Measurements from ENCODE around the gene STAP2.

Gene STAP2

GRCh38 chr19:4363571-4364304, 25.1 kb upstream of the STAP2 start:
- Histone ChIP-seq H3K27me3 (ENCODE audit: insufficient read depth, low read length) (no peaks in the 10 kb centered on the region), H3K9ac (ENCODE audit: low read length) (no peak overlapping the region; the same call in 1 of the 2 replicates), H3F3A (ENCODE audit: insufficient read depth, low read length) (no peaks in the 10 kb centered on the region), H3K4me3 (ENCODE audit: low read depth, low read length, poor library complexity, severe bottlenecking) (no peak overlapping the region), H3K27ac (ENCODE audit: low read depth, low read length, poor library complexity, severe bottlenecking) (peak overlapping the region; percentile 31), H3K9me2 (ENCODE audit: low read depth, low read length) (no peaks in the 10 kb centered on the region), H2AFZ (ENCODE audit: low read length) (no peak overlapping the region), H4K20me1 (ENCODE audit: insufficient read depth, low read length) (no peaks in the 10 kb centered on the region), H3K79me2 (ENCODE audit: insufficient read depth, low read length) (no peaks in the 10 kb centered on the region), H3K4me2 (ENCODE audit: low read length) (no peak overlapping the region), H3K9me3 (ENCODE audit: low read length) (no peaks in the 10 kb centered on the region), H3K4me1 (ENCODE audit: insufficient read depth, low read length, severe bottlenecking) (peaks cover under 1% of the 10 kb centered on the region), H3K36me3 (ENCODE audit: insufficient read depth, low read length) (peaks cover 52% of the 10 kb centered on the region; the same call in 1 of the 2 replicates)
- TF ChIP-seq EZH2 (IDR thresholded peaks at IDR 0.05; ENCODE audit: borderline replicate concordance, low read length): no peak
- no peak for TF ChIP-seq CTCF (IDR thresholded peaks at IDR 0.05; ENCODE audit: low read length)

GRCh38 chr19:4362831-4363545, 24.4 kb upstream of the STAP2 start:
- no peak overlapping the region for H2AFZ ChIP-seq (ENCODE audit: low read length)
- TF ChIP-seq EZH2 (IDR thresholded peaks at IDR 0.05; ENCODE audit: borderline replicate concordance, low read length) (no peak), CTCF (IDR thresholded peaks at IDR 0.05; ENCODE audit: low read length) (peak; percentile 65)
- H3K4me3 ChIP-seq (ENCODE audit: low read depth, low read length, poor library complexity, severe bottlenecking): no peak overlapping the region
- H3F3A ChIP-seq (ENCODE audit: insufficient read depth, low read length): no peaks in the 10 kb centered on the region
- no peak overlapping the region; the same call in 1 of the 2 replicates for H3K9ac ChIP-seq (ENCODE audit: low read length)
- no peaks in the 10 kb centered on the region for H4K20me1 ChIP-seq (ENCODE audit: insufficient read depth, low read length)
- H3K4me1 ChIP-seq (ENCODE audit: insufficient read depth, low read length, severe bottlenecking): no peaks in the 10 kb centered on the region
- H3K27me3 ChIP-seq (ENCODE audit: insufficient read depth, low read length): no peaks in the 10 kb centered on the region
- no peaks in the 10 kb centered on the region for H3K79me2 ChIP-seq (ENCODE audit: insufficient read depth, low read length)
- H3K36me3 ChIP-seq (ENCODE audit: insufficient read depth, low read length): peaks cover 55% of the 10 kb centered on the region; the same call in 1 of the 2 replicates
- H3K27ac ChIP-seq (ENCODE audit: low read depth, low read length, poor library complexity, severe bottlenecking): peak overlapping the region; percentile 31
- H3K4me2 ChIP-seq (ENCODE audit: low read length): no peak overlapping the region
- H3K9me2 ChIP-seq (ENCODE audit: low read depth, low read length): no peaks in the 10 kb centered on the region
- no peaks in the 10 kb centered on the region for H3K9me3 ChIP-seq (ENCODE audit: low read length)

- no peaks in the 10 kb centered on the region for H3K9me3 ChIP-seq (ENCODE audit: low read length)
- H3K27me3 ChIP-seq (ENCODE audit: insufficient read depth, low read length): no peaks in the 10 kb centered on the region
- H3F3A ChIP-seq (ENCODE audit: insufficient read depth, low read length): no peaks in the 10 kb centered on the region
- no peak overlapping the region for H3K4me3 ChIP-seq (ENCODE audit: low read depth, low read length, poor library complexity, severe bottlenecking)
- no peaks in the 10 kb centered on the region for H3K79me2 ChIP-seq (ENCODE audit: insufficient read depth, low read length)
- no peaks in the 10 kb centered on the region for H3K4me1 ChIP-seq (ENCODE audit: insufficient read depth, low read length, severe bottlenecking)
- TF ChIP-seq EZH2 (IDR thresholded peaks at IDR 0.05; ENCODE audit: borderline replicate concordance, low read length): no peak
- TF ChIP-seq CTCF (IDR thresholded peaks at IDR 0.05; ENCODE audit: low read length): no peak
- no peak overlapping the region for H2AFZ ChIP-seq (ENCODE audit: low read length)
- H3K36me3 ChIP-seq (ENCODE audit: insufficient read depth, low read length): peaks cover 60% of the 10 kb centered on the region
- H4K20me1 ChIP-seq (ENCODE audit: insufficient read depth, low read length): no peaks in the 10 kb centered on the region
- no peak overlapping the region for H3K9ac ChIP-seq (ENCODE audit: low read length)
- H3K9me2 ChIP-seq (ENCODE audit: low read depth, low read length): no peaks in the 10 kb centered on the region
- H3K27ac ChIP-seq (ENCODE audit: low read depth, low read length, poor library complexity, severe bottlenecking): no peak overlapping the region
- no peak overlapping the region for H3K4me2 ChIP-seq (ENCODE audit: low read length)
Measured at GRCh38 chr19:4362101-4362828, 23.6 kb upstream of the STAP2 start.
